GM19463 (cell line): ENCODE measurements around the gene PIK3R3.

Experiments
- ATAC-seq: cut with Tn5 transposase; IDR thresholded peaks from one replicate; pipeline ENCODE4 v1.9.1; 2021; ENCODE audit warnings: mild to moderate bottlenecking, moderate library complexity; ENCODE audit not compliant: unreplicated experiment

Gene PIK3R3

GRCh38 chr1:46132529-46133180 lies at the start of gene PIK3R3:
Gene PIK3R3 (minus strand): TSS chr1:46132629. CDS start chr1:46131952, 677 bp downstream.
- ATAC-seq: peak; percentile 86

GRCh38 chr1:46181343-46182260 lies 49.2 kb upstream of the PIK3R3 start:
- ATAC-seq: no peak

DNA sequence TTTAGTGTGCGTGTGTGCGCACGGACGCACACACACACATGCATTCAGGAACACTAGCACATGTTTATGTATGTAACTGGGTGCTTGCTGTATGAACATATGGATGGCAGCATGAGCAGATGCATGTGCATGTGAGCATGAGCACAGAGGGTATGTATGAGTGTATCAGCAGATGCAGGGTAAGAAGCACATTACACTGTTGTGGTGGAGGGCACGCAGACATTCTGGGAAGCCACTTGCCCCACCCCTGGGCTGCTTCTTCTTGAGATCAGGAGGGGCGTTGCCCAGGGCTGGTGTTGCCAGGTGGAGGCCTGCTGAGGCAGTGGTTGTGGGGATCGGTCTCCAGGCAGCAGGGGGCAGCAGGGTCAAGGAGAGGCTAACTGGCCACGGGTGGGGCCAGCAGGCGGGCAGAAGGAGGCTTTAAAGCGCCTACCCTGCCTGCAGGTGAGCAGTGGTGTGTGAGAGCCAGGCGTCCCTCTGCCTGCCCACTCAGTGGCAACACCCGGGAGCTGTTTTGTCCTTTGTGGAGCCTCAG lies 47.7 kb upstream of the PIK3R3 start:
- ATAC-seq: no peak

- ATAC-seq: peak; percentile 42
These were observed 47.0 kb upstream of the PIK3R3 start for GRCh38 chr1:46179138-46180081.

DNA sequence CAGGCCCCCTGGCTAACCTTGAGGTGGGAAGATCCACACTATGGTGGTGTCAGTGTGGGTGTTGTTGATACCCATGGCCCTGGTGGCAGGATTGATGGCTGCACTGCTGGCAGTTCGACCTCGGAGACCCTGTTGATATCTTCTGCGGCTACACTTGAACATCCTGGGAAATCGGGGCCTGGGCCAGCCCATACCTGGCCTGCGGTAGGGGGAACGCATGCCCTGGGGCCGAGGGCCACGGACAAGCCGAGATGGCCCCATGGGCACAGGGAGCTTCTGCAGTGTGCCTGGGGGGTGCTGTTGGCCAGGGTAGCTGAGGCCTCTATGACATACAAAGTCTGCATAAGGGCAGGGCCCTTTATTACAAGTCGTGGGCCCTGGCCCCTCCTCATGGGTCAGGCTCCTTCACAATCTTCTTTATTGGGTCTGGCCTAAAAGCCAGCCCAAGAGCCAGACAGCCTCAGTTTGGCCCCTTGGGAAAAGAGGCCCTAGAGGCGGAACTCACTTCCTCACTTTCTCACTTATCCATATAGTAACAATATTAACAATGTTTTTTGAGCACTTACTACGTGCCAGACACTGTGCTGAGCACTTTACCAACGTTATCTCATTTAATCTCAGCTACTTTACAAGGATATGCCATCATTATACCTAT lies 43.9 kb upstream of the PIK3R3 start, which contains the start of gene P3R3URF:
Gene P3R3URF (minus strand): TSS at position 278 of the 655 bp plus-strand sequence. CDS start 17 bp downstream, at position 261.
- ATAC-seq: no peak

GRCh38 chr1:46175243-46175642 lies 42.8 kb upstream of the PIK3R3 start:
- ATAC-seq: no peak

DNA sequence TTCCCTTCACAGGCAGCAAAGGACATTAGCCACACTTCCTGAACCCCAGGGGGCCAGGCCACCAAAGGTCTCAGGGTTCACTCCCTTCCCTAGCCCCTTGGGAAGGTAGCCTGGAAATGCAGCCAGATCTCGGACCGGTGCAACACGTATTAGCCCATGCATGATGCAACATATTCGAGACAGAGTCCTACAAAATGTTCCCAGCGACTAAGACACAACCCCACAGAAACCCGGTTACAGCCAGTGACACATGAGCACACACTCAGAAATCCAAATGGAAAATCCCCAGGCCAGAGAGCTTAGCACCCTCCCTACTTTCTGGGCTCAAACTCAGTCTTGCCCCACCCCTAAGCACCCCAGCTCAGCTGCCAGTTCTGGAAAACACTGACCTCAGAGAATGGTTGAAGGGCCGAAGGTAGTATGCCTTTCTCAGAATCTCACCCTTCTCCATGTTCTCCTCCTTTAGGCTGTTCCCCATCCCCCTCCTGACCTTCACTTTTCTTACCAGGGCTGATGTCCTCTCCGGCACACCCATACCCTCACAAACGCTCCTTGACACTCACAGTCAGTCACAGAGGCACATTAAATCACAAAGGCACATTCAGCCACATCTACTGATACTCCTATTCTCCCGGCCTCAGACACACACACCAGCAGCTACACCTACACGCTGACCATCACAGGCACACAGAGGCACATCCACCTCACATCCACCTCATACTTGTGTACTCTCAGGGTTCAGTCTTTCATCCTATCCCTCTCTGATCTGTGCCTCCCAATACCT lies 42.2 kb upstream of the PIK3R3 start, which contains the start of gene TSPAN1:
Gene TSPAN1 (plus strand): TSS at position 640 of the 784 bp plus-strand sequence. CDS start 6,021 bp downstream, outside the sequence.
- ATAC-seq: no peak

GRCh38 chr1:46173361-46173856 lies 41.0 kb upstream of the PIK3R3 start:
- ATAC-seq: no peak

GRCh38 chr1:46172321-46172720 lies 39.9 kb upstream of the PIK3R3 start:
- no peak for ATAC-seq

GRCh38 chr1:46171871-46172270 lies 39.4 kb upstream of the PIK3R3 start:
- ATAC-seq: no peak

GRCh38 chr1:46171351-46171750 lies 38.9 kb upstream of the PIK3R3 start:
- no peak for ATAC-seq

GRCh38 chr1:46169811-46170454 lies 37.5 kb upstream of the PIK3R3 start:
- ATAC-seq: no peak

GRCh38 chr1:46168477-46168876 lies 36.0 kb upstream of the PIK3R3 start:
- ATAC-seq: no peak

- ATAC-seq: no peak
These were observed 34.4 kb upstream of the PIK3R3 start for GRCh38 chr1:46166521-46167462.

DNA sequence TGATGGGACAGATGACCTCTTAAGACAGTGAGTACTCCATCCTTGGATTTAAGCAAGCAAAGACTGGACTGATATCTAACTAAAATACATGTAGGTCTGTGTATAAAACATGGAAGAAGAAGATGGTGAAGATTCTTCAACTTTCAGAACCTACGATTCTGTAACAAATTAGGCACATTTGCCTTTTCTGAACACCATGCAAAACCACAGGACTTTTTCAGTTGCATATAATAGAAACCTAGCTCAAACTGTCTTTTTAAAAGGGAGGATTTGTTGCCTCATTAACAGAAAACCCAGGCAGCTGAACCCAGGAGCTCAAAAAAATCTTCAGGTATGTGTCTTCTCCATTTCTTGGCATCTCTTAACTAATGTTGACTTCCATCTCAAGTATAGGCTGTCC lies 27.8 kb upstream of the PIK3R3 start:
- ATAC-seq: no peak

DNA sequence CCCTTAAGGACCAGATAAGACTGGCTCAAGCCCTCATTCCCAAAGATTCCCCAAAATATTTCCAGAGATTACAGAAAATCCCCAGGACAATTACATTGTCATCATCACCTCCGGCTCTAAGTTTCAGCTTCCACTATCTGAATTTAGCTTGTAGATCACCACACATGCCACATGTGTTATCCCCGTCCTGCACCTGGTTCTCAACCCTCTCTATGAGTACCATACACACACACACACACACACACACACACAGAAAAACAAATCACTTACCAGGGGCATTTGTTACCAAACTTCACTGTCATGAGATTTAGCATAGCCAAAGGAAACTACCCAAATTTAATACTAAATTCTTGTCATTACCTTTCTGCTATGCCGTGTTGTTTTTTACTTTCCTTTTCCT lies 27.1 kb upstream of the PIK3R3 start:
- no peak for ATAC-seq
